ENCODE results near the gene CCDC78. TPM values are rescaled to one million over a fixed set of nuclear protein-coding genes. Genes with fewer than 3 reads are reported as not detected.
A peak's percentile ranks its signal among the peaks of the same experiment; 100 is the strongest.

The CCDC78 gene
- total and polyA plus RNA-seq, 2 of the 4 experiments (the other 2 are of a cell fraction): 0.54 to 4.6 TPM

DNA sequence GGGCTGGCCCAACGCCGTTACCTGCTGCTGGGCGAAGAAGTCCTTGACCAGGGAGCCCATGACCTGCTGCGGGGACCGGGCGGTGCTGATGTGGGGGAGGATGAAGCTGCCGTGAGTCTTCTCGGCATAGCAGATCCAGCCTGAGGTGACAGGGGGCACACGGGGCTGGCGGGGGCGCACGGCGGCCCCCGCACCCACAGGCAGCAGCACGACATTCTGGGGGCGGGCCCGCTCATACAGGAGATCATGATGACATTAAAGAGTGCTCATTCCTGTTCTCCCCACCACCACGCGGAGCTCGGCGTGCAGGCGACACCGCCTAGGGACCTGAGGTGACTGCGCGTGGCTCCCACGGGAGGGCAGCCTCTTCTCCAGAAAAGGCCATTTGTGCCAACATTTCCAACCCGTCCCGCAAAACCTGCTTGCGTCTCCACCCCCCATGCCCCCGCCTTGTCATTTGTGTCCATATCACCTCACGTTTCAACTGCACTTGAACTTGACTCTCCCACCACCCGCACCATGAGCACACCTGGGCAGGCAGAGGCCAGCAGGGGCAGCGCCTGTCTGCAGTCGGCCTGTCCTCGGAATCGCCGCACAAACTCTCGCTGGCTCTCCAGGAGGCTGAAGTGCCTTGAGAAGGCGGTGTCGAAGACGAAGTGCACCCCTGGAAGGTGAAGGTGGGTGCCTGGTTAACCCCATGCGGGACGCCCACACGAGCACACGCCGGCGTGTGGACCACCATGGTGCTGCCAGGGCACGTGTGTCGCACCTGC, 8.2 kb upstream of the CCDC78 start (continued):
- no peak for TF ChIP-seq MXI1 (IDR thresholded peaks at IDR 0.05; ENCODE audit: borderline replicate concordance, low read depth, low read length)

DNA sequence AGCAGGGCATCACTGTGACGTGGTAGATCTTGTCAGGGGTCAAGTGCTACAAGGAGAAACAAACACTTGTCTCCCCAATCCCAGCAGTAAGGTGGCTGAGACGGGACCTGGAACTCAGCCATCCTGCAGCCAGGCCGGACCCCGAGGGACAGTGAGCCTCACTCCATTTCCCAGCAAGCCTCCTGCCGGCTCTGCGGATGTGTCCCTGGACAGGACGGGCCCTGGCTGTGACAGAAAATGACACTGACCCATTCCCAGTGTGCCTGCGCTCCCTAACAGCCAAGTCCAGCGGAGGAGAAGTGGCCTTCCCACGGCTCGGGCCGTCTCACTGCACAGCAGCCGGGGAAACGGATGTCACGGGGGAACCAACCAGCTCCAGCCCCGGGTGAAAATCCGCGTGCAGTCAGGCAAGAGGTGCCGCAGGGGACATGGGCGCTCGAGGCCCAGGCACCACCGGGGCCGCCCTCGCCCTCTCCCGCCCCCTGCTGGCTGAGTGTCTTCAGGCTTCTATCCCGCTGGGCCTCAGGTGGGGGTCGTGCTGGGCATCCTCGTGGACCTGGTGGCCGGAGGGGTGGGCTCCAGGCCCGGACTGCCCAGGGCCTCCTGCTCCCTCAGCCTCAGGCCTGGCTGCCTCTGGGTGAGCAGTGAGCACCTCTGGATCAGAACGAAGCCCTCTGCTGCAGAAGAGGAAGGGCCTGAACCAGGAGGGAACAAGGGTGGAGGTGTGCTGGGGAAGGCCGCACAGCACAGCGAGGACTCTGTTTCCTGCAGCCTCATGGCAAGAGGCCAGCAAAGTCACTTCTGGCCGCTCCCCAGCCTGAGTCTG, 7.4 kb upstream of the CCDC78 start:
- no peak for TF ChIP-seq MAZ (IDR thresholded peaks at IDR 0.05; ENCODE audit: borderline replicate concordance, low read depth, low read length)
- TF ChIP-seq, protein P1, sequence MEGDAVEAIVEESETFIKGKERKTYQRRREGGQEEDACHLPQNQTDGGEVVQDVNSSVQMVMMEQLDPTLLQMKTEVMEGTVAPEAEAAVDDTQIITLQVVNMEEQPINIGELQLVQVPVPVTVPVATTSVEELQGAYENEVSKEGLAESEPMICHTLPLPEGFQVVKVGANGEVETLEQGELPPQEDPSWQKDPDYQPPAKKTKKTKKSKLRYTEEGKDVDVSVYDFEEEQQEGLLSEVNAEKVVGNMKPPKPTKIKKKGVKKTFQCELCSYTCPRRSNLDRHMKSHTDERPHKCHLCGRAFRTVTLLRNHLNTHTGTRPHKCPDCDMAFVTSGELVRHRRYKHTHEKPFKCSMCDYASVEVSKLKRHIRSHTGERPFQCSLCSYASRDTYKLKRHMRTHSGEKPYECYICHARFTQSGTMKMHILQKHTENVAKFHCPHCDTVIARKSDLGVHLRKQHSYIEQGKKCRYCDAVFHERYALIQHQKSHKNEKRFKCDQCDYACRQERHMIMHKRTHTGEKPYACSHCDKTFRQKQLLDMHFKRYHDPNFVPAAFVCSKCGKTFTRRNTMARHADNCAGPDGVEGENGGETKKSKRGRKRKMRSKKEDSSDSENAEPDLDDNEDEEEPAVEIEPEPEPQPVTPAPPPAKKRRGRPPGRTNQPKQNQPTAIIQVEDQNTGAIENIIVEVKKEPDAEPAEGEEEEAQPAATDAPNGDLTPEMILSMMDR (conservative IDR thresholded peaks at IDR 0.05; ENCODE audit: low read depth, low read length): 0 out of 2 replicates have a peak, but pooled peaks have one; percentile 20
- BruUV-seq (replicated peaks): no TSS peak
- H3K4me1 ChIP-seq (ENCODE audit: control insufficient read depth, insufficient read depth, low read length): peaks cover under 1% of the 10 kb centered on the region
- no peak overlapping the region for H2AK5ac ChIP-seq (ENCODE audit: low read depth, low read length)
- ChIA-PET CTCF (no interaction called here), POLR2A (ENCODE audit: unreplicated experiment) (no interaction called here)
- no peak overlapping the region for H2BK5ac ChIP-seq (ENCODE audit: low read depth, low read length, poor library complexity, severe bottlenecking)
- H3K27ac ChIP-seq (ENCODE audit: insufficient read depth, low read length): no peak overlapping the region
- no peaks in the 10 kb centered on the region for H3K9me1 ChIP-seq (ENCODE audit: insufficient read depth, low read length)
- H3K79me1 ChIP-seq (ENCODE audit: low read depth in 1 of 2, low read length in 2 of 2): peaks cover 0 to 4% of the 10 kb centered on the region in 2 experiments; a peak in 1 of 4 replicates
- 84% methylated on average over 11 of the region's 34 CpGs; no CpG with 5 or more reads in 1 of the 2 experiments for WGBS, 2 experiments (ENCODE audit: extremely low coverage in 2 of 2, insufficient read length in 1 of 2)
- intact Hi-C loops (cut with micrococcal nuclease) (no loop called here), in situ Hi-C loops (cut with MboI; ENCODE audit: low sequenced_read_pairs) (no loop called here), dilution Hi-C loops (cut with HindIII; ENCODE audit: low sequenced_read_pairs, unreplicated experiment) (no loop called here)
- H2BK20ac ChIP-seq (ENCODE audit: low read depth, low read length): no peak overlapping the region
- H3K36me3 ChIP-seq (ENCODE audit: control insufficient read depth, insufficient read depth, low read length): peaks cover 49% of the 10 kb centered on the region
- H2BK120ac ChIP-seq (ENCODE audit: low read depth, low read length): no peak overlapping the region
- H3K14ac ChIP-seq (replicated peaks; ENCODE audit: low read depth, low read length): no peak overlapping the region
- no peak overlapping the region for H3K18ac ChIP-seq (ENCODE audit: low read depth, low read length)
- H2BK15ac ChIP-seq (ENCODE audit: low read depth, low read length): no peak overlapping the region
- no peak for DNase-seq
- no peaks in the 10 kb centered on the region for H3K27me3 ChIP-seq (ENCODE audit: control insufficient read depth, insufficient read depth, low read length)
- no peak overlapping the region for H4K8ac ChIP-seq (ENCODE audit: low read depth in 2 of 2, low read length in 2 of 2)
- peaks cover under 1% of the 10 kb centered on the region; the same call in 1 of the 2 replicates for H4K20me1 ChIP-seq (ENCODE audit: insufficient read depth, low read length)
- H3K23ac ChIP-seq (ENCODE audit: low read depth, low read length): no peak overlapping the region
- no peak overlapping the region for H3K4me3 ChIP-seq (ENCODE audit: insufficient read depth, low read depth, low read length)
- H4K91ac ChIP-seq (ENCODE audit: insufficient read depth, low read depth, low read length): no peak overlapping the region
- no peak overlapping the region for H3K9ac ChIP-seq (ENCODE audit: low read depth, low read length)
- H3K4me2 ChIP-seq (ENCODE audit: low read depth, low read length): no peak overlapping the region
- peak overlapping the region; percentile 65 for H2AK9ac ChIP-seq (replicated peaks; ENCODE audit: low read depth, low read length, poor library complexity)
- no peak overlapping the region for H2AFZ ChIP-seq (replicated peaks; ENCODE audit: low read length, poor library complexity)
- no peak overlapping the region for H3K4ac ChIP-seq (ENCODE audit: low read depth, low read length)
- ATAC-seq (ENCODE audit: low read depth): no peak
- no peak overlapping the region for H3K56ac ChIP-seq (ENCODE audit: extremely low read depth, insufficient read depth, low read length)
- no peak overlapping the region for H4K5ac ChIP-seq (ENCODE audit: low read depth, low read length)
- no peaks in the 10 kb centered on the region for H3K9me3 ChIP-seq (ENCODE audit: control insufficient read depth, insufficient read depth, low read length)

All from IMR-90 (cell line).